Measurements from ENCODE around the gene PPY.
A peak's percentile ranks its signal among the peaks of the same experiment; 100 is the strongest.

PPY gene

DNA sequence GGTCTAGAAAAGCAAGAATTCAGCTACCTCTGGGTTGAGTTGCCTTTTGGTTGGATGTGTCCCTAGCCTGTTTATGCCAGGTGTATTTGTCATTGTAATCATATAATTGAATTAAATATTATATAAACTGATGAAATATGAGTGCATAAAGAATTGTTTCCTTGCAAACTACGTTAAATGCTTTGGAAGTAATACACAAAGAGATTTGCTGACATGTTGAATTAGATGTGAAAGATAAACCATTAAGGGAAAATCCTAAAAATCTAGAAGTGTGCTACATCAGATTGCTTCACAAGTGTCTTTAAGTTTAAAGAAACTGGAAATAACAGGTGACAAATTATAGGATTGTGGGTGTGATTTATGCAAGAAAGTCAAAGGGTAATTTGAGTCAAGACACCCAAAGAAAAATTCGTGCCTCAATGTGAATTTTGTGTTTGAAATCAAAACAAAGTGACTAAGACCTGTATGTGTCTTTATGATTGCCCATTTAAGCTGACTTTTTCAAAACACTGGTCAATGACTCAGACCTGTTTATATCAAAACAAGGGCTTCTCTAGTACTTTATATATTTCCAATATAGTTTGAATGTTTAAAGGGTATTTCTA lies 16.6 kb upstream of the PPY start:
- no peaks in the 10 kb centered on the region for H3K9me3 ChIP-seq (ENCODE audit: control insufficient read depth, insufficient read depth, low read length)
- no peak overlapping the region for H3K9ac ChIP-seq (ENCODE audit: low read depth, low read length)
- H3K4me3 ChIP-seq (ENCODE audit: low read depth, low read length) = no peak overlapping the region
- no peaks in the 10 kb centered on the region for H3K36me3 ChIP-seq (ENCODE audit: control insufficient read depth, insufficient read depth, low read length)
- no peaks in the 10 kb centered on the region for H3K4me1 ChIP-seq (ENCODE audit: control insufficient read depth, insufficient read depth, low read length)
- H3K27me3 ChIP-seq (ENCODE audit: control insufficient read depth, insufficient read depth, low read length) = peaks cover 10% of the 10 kb centered on the region

DNA sequence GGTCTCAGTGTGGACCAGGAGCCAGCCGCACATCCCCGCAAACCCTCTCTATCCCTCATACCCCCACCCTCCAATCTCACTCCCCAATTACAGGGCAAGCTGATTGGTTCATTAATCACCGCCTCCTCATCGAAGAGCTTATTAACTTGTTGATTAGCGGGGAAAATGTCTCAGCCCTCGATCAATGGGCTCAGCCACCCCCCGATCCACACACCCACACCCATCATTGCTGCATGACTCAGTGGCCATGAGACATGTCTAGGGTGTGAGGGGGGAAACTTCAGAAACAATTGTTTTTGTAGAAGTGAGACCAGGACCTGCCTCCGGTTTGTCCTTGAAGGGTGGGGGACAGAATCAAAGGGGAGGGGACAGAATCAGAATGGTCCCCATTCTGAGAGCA lies 13.9 kb upstream of the PPY start:
- H3K4me3 ChIP-seq (ENCODE audit: low read depth, low read length) = no peak overlapping the region
- H3K9ac ChIP-seq (ENCODE audit: low read depth, low read length) = no peak overlapping the region
- peaks cover 6% of the 10 kb centered on the region for H3K4me1 ChIP-seq (ENCODE audit: control insufficient read depth, insufficient read depth, low read length)
- H3K9me3 ChIP-seq (ENCODE audit: control insufficient read depth, insufficient read depth, low read length) = no peaks in the 10 kb centered on the region
- peaks cover 16% of the 10 kb centered on the region for H3K27me3 ChIP-seq (ENCODE audit: control insufficient read depth, insufficient read depth, low read length)
- no peaks in the 10 kb centered on the region for H3K36me3 ChIP-seq (ENCODE audit: control insufficient read depth, insufficient read depth, low read length)

DNA sequence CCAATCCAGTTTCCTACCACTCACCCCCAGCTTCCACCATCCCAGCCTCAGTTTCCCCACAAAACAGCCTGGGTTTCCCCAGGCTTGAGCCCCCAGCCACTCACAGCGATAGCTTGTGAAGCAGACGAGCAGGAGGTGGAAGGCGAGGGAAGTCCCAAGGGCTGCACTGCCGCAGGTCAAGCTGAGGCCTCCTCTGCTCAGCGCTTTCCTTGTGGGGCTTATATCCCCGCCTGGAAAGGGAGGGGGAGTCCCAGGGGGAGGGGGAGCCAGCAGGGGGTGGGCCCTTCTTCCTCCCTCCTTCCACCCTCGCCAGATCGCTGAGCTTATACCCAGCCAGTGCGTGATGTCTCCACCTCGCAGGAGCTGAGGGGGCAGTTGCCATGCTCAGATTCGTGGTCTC lies 11.5 kb upstream of the PPY start, which contains the start of gene PYY:
Gene PYY, minus strand, starts transcription at position 195 of the 400 bp plus-strand sequence. CDS start 457 bp downstream, outside the sequence.
- Histone ChIP-seq H3K36me3 (ENCODE audit: control insufficient read depth, insufficient read depth, low read length) (no peaks in the 10 kb centered on the region), H3K9ac (ENCODE audit: low read depth, low read length) (peak within 1 kb of the TSS; percentile 73), H3K9me3 (ENCODE audit: control insufficient read depth, insufficient read depth, low read length) (no peaks in the 10 kb centered on the region), H3K4me3 (ENCODE audit: low read depth, low read length) (peak within 1 kb of the TSS; percentile 87), H3K4me1 (ENCODE audit: control insufficient read depth, insufficient read depth, low read length) (peaks cover 6% of the 10 kb centered on the region), H3K27me3 (ENCODE audit: control insufficient read depth, insufficient read depth, low read length) (peaks cover 27% of the 10 kb centered on the region)

DNA sequence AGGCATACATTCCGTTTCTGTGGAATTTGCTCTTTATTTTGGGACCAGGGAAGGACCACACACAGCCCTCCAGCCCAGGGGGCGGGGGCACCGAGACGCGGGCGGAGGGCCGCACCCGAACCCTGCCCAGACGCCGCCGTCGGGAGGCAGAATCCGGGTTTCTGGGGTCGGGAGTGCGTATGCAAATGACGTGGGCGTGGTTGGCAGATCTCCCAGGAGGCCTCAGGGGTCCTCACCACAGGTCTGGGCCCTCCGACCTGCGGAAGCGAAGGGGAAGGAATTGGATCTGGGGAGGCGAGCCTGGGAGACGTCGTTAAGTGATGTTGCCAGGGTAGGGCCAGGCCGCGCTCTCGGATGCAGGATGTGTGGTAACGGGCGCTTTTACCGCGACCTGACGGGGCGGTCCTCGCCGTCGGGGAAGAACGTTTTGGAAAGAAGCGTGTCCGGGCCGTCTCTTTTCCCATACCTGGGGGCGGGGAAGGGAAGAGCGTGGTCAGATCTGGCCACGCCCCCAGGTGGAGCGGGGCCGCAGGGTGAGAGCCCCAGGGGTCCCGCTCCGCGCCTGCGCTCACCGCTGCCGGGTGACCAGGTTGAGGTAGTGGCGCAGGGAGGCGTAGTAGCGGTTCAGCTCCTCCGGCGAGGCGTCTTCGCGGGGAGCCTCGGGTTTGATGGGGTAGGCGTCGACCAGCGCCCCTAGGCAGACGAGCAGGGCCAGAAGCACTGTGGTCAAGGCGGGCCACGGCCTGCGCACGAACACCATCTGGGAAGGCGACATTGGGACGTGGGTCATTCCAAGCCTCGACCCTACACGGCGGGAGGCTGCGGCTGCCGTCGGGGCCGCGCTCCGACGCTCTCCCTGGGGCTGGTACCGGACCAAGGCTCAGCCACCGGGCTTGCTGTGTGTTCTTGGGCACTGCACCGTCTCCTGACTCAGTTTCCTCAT lies 10.7 kb upstream of the PPY start:
- Histone ChIP-seq H3K4me1 (ENCODE audit: control insufficient read depth, insufficient read depth, low read length) (peaks cover 6% of the 10 kb centered on the region), H3K9me3 (ENCODE audit: control insufficient read depth, insufficient read depth, low read length) (no peaks in the 10 kb centered on the region), H3K27me3 (ENCODE audit: control insufficient read depth, insufficient read depth, low read length) (peaks cover 27% of the 10 kb centered on the region), H3K36me3 (ENCODE audit: control insufficient read depth, insufficient read depth, low read length) (no peaks in the 10 kb centered on the region), H3K9ac (ENCODE audit: low read depth, low read length) (peak overlapping the region; percentile 73), H3K4me3 (ENCODE audit: low read depth, low read length) (peak overlapping the region; percentile 87)

DNA sequence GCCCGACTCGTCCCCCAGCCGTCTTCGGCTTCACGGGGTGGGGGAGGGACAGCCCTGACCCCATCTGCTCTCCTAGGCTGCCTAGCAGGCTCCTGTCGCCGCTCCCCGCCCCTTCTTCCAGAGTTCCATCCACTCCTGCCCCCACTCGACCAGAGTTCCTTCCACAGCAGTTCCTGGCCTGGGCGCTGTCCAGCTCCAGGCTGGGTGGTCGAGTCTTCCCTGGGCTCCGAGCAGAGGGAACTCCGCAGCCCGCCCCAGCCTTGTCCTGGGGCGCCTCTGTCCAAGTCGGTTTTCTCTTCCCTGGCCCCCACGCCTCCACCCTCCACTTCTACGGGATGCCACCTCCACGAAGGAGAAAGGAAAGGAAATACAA lies 10.1 kb upstream of the PPY start:
- Histone ChIP-seq H3K4me3 (ENCODE audit: low read depth, low read length) (peak overlapping the region; percentile 87), H3K4me1 (ENCODE audit: control insufficient read depth, insufficient read depth, low read length) (peaks cover 6% of the 10 kb centered on the region), H3K27me3 (ENCODE audit: control insufficient read depth, insufficient read depth, low read length) (peaks cover 27% of the 10 kb centered on the region), H3K9me3 (ENCODE audit: control insufficient read depth, insufficient read depth, low read length) (no peaks in the 10 kb centered on the region), H3K9ac (ENCODE audit: low read depth, low read length) (peak overlapping the region; percentile 9), H3K36me3 (ENCODE audit: control insufficient read depth, insufficient read depth, low read length) (no peaks in the 10 kb centered on the region)

DNA sequence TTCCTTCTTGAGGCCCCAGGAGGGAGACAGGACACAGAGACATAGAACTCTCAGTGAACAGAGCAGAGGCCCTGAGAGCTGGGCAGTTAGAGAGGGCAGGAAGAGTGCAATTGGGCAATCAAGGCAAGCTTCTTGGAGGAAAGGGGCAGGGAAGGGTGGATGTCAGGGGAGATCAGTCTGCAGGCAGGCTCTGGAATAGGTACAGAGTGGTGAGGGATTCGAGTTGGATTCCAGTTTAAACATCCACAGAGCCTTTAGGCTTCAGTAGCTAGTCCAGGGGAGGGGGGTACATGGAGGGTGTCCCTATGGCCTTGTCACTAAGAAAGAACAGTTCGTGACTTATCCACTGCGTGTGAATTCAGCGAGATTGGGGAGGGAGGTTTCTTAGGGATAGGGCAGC lies 9.5 kb upstream of the PPY start:
- no peaks in the 10 kb centered on the region for H3K9me3 ChIP-seq (ENCODE audit: control insufficient read depth, insufficient read depth, low read length)
- peaks cover 27% of the 10 kb centered on the region for H3K27me3 ChIP-seq (ENCODE audit: control insufficient read depth, insufficient read depth, low read length)
- peak overlapping the region; percentile 87 for H3K4me3 ChIP-seq (ENCODE audit: low read depth, low read length)
- H3K9ac ChIP-seq (ENCODE audit: low read depth, low read length) = peak overlapping the region; percentile 9
- no peaks in the 10 kb centered on the region for H3K36me3 ChIP-seq (ENCODE audit: control insufficient read depth, insufficient read depth, low read length)
- H3K4me1 ChIP-seq (ENCODE audit: control insufficient read depth, insufficient read depth, low read length) = peaks cover 6% of the 10 kb centered on the region

DNA sequence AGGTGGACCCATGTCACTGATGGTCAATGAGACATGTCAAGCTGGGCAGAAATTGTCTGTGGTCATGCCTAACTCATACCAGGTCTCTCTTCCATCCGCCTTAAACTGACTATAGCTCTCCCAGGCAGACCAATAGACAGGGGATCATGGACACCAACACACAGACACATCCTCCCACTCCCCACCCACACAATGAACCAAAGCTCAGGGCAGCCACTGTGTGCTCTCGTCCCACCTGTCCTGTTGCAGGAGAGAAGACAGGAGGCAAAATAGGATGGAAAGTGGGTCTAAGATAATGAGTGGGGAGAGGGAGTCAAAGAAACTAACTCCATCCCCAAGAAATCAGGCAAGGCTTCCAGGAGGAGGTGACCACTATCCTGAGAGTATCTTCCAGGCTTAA lies 8.3 kb upstream of the PPY start:
- Histone ChIP-seq H3K9me3 (ENCODE audit: control insufficient read depth, insufficient read depth, low read length) (no peaks in the 10 kb centered on the region), H3K4me1 (ENCODE audit: control insufficient read depth, insufficient read depth, low read length) (peaks cover 6% of the 10 kb centered on the region), H3K27me3 (ENCODE audit: control insufficient read depth, insufficient read depth, low read length) (peaks cover 27% of the 10 kb centered on the region), H3K4me3 (ENCODE audit: low read depth, low read length) (no peak overlapping the region), H3K36me3 (ENCODE audit: control insufficient read depth, insufficient read depth, low read length) (no peaks in the 10 kb centered on the region), H3K9ac (ENCODE audit: low read depth, low read length) (no peak overlapping the region)

DNA sequence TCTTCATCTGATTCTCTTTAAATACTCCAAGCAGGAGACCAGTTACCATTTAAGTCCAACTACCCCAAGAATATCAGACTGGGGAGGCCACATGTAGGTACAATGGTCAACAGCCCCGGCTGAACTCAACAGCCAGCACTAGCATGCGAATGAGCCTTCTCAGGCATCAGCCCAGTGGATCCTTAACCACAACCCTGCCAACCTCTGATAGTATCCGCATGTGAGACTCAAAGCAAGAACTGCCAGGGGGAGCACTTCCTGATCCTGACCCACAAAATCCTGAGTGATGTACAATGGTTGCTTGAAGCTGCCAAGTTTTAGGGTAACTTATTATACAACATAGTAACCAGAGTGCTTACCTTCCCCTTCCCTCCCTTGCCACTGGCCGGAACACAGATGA lies 7.5 kb upstream of the PPY start:
- Histone ChIP-seq H3K9me3 (ENCODE audit: control insufficient read depth, insufficient read depth, low read length) (no peaks in the 10 kb centered on the region), H3K4me1 (ENCODE audit: control insufficient read depth, insufficient read depth, low read length) (peaks cover 6% of the 10 kb centered on the region), H3K4me3 (ENCODE audit: low read depth, low read length) (no peak overlapping the region), H3K9ac (ENCODE audit: low read depth, low read length) (no peak overlapping the region), H3K27me3 (ENCODE audit: control insufficient read depth, insufficient read depth, low read length) (peaks cover 25% of the 10 kb centered on the region), H3K36me3 (ENCODE audit: control insufficient read depth, insufficient read depth, low read length) (no peaks in the 10 kb centered on the region)

DNA sequence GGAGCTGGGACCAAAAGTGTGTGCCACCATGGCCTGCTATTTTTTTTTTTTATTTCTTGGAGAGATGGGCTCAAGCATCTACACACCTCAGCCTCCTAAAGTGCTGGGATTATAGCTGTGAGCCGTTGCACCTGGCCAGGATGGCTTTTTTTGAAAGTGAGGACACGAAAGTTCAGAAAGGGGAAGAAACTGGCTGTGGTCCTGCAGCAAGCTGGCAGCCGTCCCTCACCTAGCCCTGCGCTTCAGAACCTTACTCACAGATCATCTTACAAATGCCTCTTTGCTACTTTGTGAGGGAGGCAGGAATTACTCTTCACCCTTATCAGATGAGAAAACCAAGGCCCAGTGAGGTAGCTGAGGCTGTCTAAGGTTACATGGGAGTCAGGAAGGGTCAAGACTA lies 4.5 kb upstream of the PPY start:
- Histone ChIP-seq H3K9ac (ENCODE audit: low read depth, low read length) (no peak overlapping the region), H3K4me3 (ENCODE audit: low read depth, low read length) (no peak overlapping the region), H3K27me3 (ENCODE audit: control insufficient read depth, insufficient read depth, low read length) (peaks cover 14% of the 10 kb centered on the region), H3K9me3 (ENCODE audit: control insufficient read depth, insufficient read depth, low read length) (no peaks in the 10 kb centered on the region), H3K4me1 (ENCODE audit: control insufficient read depth, insufficient read depth, low read length) (peaks cover 8% of the 10 kb centered on the region), H3K36me3 (ENCODE audit: control insufficient read depth, insufficient read depth, low read length) (no peaks in the 10 kb centered on the region)

DNA sequence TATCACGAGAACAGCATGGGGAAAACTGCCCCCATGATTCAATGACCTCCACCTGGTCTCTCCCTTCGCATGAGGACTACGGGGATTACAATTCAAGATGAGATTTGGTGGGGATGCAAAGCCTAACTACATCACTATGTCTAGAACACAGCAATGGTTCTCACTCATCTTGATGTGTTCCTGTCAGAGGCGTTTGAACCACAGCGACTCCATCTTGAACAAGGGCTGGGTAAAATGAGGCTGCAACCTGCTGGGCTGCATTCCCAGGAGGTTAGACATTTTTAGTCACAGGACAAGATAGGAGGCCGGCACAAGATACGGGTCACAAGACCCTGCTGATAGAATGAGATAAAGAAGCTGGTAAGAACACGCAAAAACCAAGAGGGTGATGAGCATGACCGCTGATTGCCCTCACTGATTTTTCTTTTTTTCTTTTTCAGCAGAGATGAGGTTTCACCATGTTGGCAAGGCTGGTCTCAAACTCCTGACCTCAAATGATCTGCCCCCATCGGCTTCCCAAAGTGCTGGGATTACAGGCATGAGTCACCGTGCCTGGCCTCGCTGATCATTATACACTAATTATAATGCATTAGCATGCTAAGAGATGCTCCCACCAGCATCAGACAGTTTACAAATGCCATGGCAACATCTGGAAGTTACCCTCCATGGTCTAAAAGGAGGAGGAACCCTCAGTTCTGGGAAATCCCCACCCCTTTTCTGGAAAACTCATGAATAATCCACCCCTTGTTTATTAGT lies 3.0 kb upstream of the PPY start:
- peaks cover 4% of the 10 kb centered on the region for H3K4me1 ChIP-seq (ENCODE audit: control insufficient read depth, insufficient read depth, low read length)
- no peaks in the 10 kb centered on the region for H3K36me3 ChIP-seq (ENCODE audit: control insufficient read depth, insufficient read depth, low read length)
- peaks cover 6% of the 10 kb centered on the region for H3K27me3 ChIP-seq (ENCODE audit: control insufficient read depth, insufficient read depth, low read length)
- no peaks in the 10 kb centered on the region for H3K9me3 ChIP-seq (ENCODE audit: control insufficient read depth, insufficient read depth, low read length)
- H3K4me3 ChIP-seq (ENCODE audit: low read depth, low read length) = no peak overlapping the region
- no peak overlapping the region for H3K9ac ChIP-seq (ENCODE audit: low read depth, low read length)

DNA sequence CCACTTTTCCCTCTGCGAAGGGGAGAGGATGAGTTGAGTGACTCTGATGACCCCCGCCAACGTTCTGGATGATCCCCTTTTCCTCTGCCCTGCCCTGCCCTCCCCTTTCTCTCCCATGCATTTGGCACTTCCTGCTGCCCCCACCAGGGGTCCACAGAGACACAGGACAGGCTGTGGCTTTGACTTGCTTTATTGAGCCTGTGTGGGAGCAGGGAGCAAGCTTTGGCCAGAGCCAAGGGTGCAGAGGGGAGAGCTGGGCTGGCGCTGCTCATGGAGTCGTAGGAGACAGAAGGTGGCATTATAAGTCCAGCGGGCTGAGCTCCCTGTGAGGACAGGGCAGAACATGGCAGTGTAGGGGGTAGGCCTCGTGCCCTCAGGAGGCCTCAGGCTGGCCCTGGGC lies 1.6 kb downstream of the PPY start:
- no peak overlapping the region for H3K9ac ChIP-seq (ENCODE audit: low read depth, low read length)
- H3K36me3 ChIP-seq (ENCODE audit: control insufficient read depth, insufficient read depth, low read length) = no peaks in the 10 kb centered on the region
- H3K27me3 ChIP-seq (ENCODE audit: control insufficient read depth, insufficient read depth, low read length) = peaks cover 38% of the 10 kb centered on the region
- H3K9me3 ChIP-seq (ENCODE audit: control insufficient read depth, insufficient read depth, low read length) = no peaks in the 10 kb centered on the region
- no peak overlapping the region for H3K4me3 ChIP-seq (ENCODE audit: low read depth, low read length)
- H3K4me1 ChIP-seq (ENCODE audit: control insufficient read depth, insufficient read depth, low read length) = peaks cover 7% of the 10 kb centered on the region
